Hepatocyte (in vitro differentiated cells): ENCODE data around the gene CTSW. TPM values are rescaled to one million over a fixed set of nuclear protein-coding genes. Genes with fewer than 3 reads are reported as not detected.

Experiments
- DNase-seq: peaks from one replicate; pipeline ENCODE4 v3.0.0-alpha.2; 2016; ENCODE audit warnings: low spot score
- H2AFZ ChIP-seq: fragments of 200-600 bp; sonication (generic); 2 replicates; pipeline ENCODE4 v1.6.0; 2016; ENCODE audit warnings: antibody characterized with exemption, mild to moderate bottlenecking
- H3K27ac ChIP-seq: fragments of 200-600 bp; sonication (generic); 2 replicates; pipeline ENCODE4 v1.5.1; 2016; ENCODE audit warnings: mild to moderate bottlenecking
- H3K27me3 ChIP-seq: fragments of 200-600 bp; sonication (generic); 2 replicates; pipeline ENCODE4 v1.6.1; 2016
- H3K36me3 ChIP-seq: fragments of 200-600 bp; sonication (generic); replicated peaks from 2 replicates; pipeline ENCODE4 v1.5.1; 2016; ENCODE audit warnings: low read depth; ENCODE audit not compliant: insufficient read depth
- H3K4me1 ChIP-seq: fragments of 200-600 bp; sonication (generic); 2 replicates; pipeline ENCODE4 v1.5.1; 2016; ENCODE audit warnings: mild to moderate bottlenecking, moderate library complexity; ENCODE audit not compliant: insufficient read depth
- H3K4me2 ChIP-seq: fragments of 200-600 bp; sonication (generic); 2 replicates; pipeline ENCODE4 v1.6.0; 2016
- H3K4me3 ChIP-seq: fragments of 200-600 bp; sonication (generic); 2 replicates; pipeline ENCODE4 v1.5.1; 2016; ENCODE audit warnings: mild to moderate bottlenecking
- H3K79me2 ChIP-seq: fragments of 200-600 bp; sonication (generic); 2 replicates; pipeline ENCODE4 v1.6.0; 2017; ENCODE audit warnings: mild to moderate bottlenecking
- H3K9me2 ChIP-seq: fragments of 200-600 bp; sonication (generic); replicated peaks from 2 replicates; pipeline ENCODE4 v1.6.0; 2017; ENCODE audit warnings: mild to moderate bottlenecking; ENCODE audit not compliant: insufficient read depth
- H3K9me3 ChIP-seq: fragments of 200-600 bp; sonication (generic); 2 replicates; pipeline ENCODE4 v1.5.1; 2016; ENCODE audit warnings: low read depth, mild to moderate bottlenecking
- H4K20me1 ChIP-seq: fragments of 200-600 bp; sonication (generic); 2 replicates; pipeline ENCODE4 v1.6.0; 2016; ENCODE audit warnings: mild to moderate bottlenecking; ENCODE audit not compliant: insufficient read depth, poor library complexity, severe bottlenecking
- EZH2 ChIP-seq: fragments of 200-600 bp; sonication (generic); IDR thresholded peaks from 2 replicates; pipeline ENCODE4 v1.6.1; 2016; ENCODE audit warnings: antibody characterized with exemption, mild to moderate bottlenecking, borderline replicate concordance
- EZH2phosphoT487 ChIP-seq: fragments of 200-600 bp; sonication (generic); IDR thresholded peaks from one replicate; pipeline ENCODE4 v1.6.1; 2018; ENCODE audit warnings: antibody characterized with exemption, mild to moderate bottlenecking, low read depth, moderate library complexity; ENCODE audit not compliant: unreplicated experiment, severe bottlenecking
- WGBS: methylation state at CpG from one replicate; pipeline ENCODE4 v1.1.6; 2016; ENCODE audit warnings: low lambda C conversion rate; ENCODE audit errors: missing lambda C conversion rate; 5-methylcytosine and 5-hydroxymethylcytosine counted together
- polyA plus RNA-seq: library from polyadenylated mRNA; unstranded; fragments of >200 nt; fragmentation: Nextera tagmentation; extraction: Ambion mirVana; gene quantifications from 2 replicates; pipeline ENCODE4 v1.2.1, GENCODE V29; 2016
- total RNA-seq: library from RNA; depleted of rRNA; stranded (reverse); fragments of >200 nt; gene quantifications from 2 replicates; pipeline ENCODE4 v1.2.3, GENCODE V29; 2014
- TF ChIP-seq, protein P1 (sequence below): fragments of 200-600 bp; sonication (generic); IDR thresholded peaks from 2 replicates; pipeline ENCODE4 v1.5.1; 2016; ENCODE audit warnings: antibody characterized with exemption, mild to moderate bottlenecking; ENCODE audit not compliant: poor library complexity

Gene CTSW
- total and polyA plus RNA-seq, 2 experiments from 2014 or later, result 0.15 TPM; not detected in 1

DNA sequence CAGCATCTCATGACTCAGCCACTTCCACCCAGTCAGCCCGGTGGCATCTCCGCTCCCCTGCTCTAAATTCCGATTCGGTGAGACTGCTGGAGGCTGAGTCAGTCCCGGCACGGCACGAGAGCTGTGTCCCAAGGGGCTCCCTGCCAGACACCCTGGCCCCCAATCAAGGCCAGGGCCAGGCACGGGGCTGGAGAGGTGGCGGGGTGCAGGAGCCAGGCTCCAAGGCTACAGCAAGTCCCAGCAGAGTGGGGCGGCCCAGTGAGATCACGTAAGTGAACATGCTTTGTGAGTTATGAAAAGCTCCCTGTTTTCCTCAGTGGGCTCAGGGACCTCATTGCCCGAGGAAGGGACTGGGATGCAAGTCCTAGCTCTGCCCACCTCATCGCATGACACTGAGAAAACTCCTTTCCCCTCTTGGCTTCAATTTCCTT lies 36.2 kb downstream of the CTSW start:
- Histone ChIP-seq H2AFZ (no peak overlapping the region), H3K27me3 (no peaks in the 10 kb centered on the region), H3K36me3 (no peaks in the 10 kb centered on the region), H3K9me3 (no peaks in the 10 kb centered on the region), H3K27ac (peak overlapping the region; percentile 91), H4K20me1 (no peaks in the 10 kb centered on the region), H3K79me2 (peaks cover 32% of the 10 kb centered on the region), H3K9me2 (no peaks in the 10 kb centered on the region), H3K4me2 (peak overlapping the region; percentile 93), H3K4me1 (peaks cover 41% of the 10 kb centered on the region), H3K4me3 (no peak overlapping the region)
- peak; percentile 89 for DNase-seq
- TF ChIP-seq EZH2 (no peak), EZH2phosphoT487 (no peak)
- TF ChIP-seq, protein P1, sequence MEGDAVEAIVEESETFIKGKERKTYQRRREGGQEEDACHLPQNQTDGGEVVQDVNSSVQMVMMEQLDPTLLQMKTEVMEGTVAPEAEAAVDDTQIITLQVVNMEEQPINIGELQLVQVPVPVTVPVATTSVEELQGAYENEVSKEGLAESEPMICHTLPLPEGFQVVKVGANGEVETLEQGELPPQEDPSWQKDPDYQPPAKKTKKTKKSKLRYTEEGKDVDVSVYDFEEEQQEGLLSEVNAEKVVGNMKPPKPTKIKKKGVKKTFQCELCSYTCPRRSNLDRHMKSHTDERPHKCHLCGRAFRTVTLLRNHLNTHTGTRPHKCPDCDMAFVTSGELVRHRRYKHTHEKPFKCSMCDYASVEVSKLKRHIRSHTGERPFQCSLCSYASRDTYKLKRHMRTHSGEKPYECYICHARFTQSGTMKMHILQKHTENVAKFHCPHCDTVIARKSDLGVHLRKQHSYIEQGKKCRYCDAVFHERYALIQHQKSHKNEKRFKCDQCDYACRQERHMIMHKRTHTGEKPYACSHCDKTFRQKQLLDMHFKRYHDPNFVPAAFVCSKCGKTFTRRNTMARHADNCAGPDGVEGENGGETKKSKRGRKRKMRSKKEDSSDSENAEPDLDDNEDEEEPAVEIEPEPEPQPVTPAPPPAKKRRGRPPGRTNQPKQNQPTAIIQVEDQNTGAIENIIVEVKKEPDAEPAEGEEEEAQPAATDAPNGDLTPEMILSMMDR, result no peak
- 49% methylated on average over 13 of the region's 13 CpGs for WGBS

DNA sequence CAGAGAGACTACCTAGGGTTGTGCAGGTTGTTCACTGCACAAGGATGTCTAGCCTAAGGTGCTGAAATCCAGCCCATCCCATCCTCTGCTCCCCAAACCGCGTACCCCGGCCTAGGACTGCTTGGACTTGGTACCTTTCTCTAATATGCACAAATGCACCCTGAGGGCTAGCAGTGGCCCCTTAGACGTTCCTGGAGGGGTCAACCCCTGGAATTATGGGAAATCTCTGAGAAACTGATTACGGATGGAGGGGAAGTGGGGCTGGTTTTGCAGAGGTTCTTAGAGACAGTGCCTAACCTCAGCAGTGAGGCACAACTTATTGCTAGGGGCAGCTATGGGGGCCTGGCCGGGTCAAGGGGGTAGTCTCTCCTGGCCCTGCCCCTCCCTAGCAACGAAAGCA lies 36.8 kb downstream of the CTSW start:
- Histone ChIP-seq H2AFZ (no peak overlapping the region), H3K36me3 (no peaks in the 10 kb centered on the region), H3K9me3 (no peaks in the 10 kb centered on the region), H3K4me1 (peaks cover 43% of the 10 kb centered on the region), H3K9me2 (no peaks in the 10 kb centered on the region), H4K20me1 (no peaks in the 10 kb centered on the region), H3K4me2 (peak overlapping the region; percentile 93), H3K27me3 (no peaks in the 10 kb centered on the region), H3K79me2 (peaks cover 32% of the 10 kb centered on the region), H3K27ac (peak overlapping the region; percentile 91), H3K4me3 (no peak overlapping the region)
- 87% methylated on average over 7 of the region's 7 CpGs for WGBS
- TF ChIP-seq, protein P1, result no peak
- TF ChIP-seq EZH2, result no peak
- no peak for DNase-seq

GRCh38 chr11:65917077-65917433 lies 37.4 kb downstream of the CTSW start:
- no peak for DNase-seq
- no peaks in the 10 kb centered on the region for H4K20me1 ChIP-seq
- no peak overlapping the region for H2AFZ ChIP-seq
- H3K4me1 ChIP-seq, result peaks cover 43% of the 10 kb centered on the region
- H3K4me2 ChIP-seq, result peak overlapping the region; percentile 93
- H3K36me3 ChIP-seq, result no peaks in the 10 kb centered on the region
- no peaks in the 10 kb centered on the region for H3K27me3 ChIP-seq
- no peaks in the 10 kb centered on the region for H3K9me3 ChIP-seq
- H3K79me2 ChIP-seq, result peaks cover 32% of the 10 kb centered on the region
- no peak for TF ChIP-seq EZH2
- no peak for TF ChIP-seq EZH2phosphoT487
- TF ChIP-seq, protein P1, result no peak
- WGBS, result 100% methylated on average over 3 of the region's 3 CpGs
- peak overlapping the region; percentile 91 for H3K27ac ChIP-seq
- no peaks in the 10 kb centered on the region for H3K9me2 ChIP-seq
- no peak overlapping the region for H3K4me3 ChIP-seq
